ENCODE results near the gene TXNRD1.

TXNRD1 gene

GRCh38 chr12:104353012-104353981 lies 137.7 kb downstream of the TXNRD1 start:
- Histone ChIP-seq H3K9me3 (ENCODE audit: control insufficient read depth in 5 of 5, low read length in 5 of 5) (no peaks in the 10 kb centered on the region), H3K27me3 (ENCODE audit: control insufficient read depth in 5 of 5, insufficient read depth in 4 of 5, low read length in 5 of 5) (no peaks in the 10 kb centered on the region), H3K36me3 (ENCODE audit: control insufficient read depth in 5 of 5, insufficient read depth in 5 of 5, low read length in 5 of 5) (peaks cover 18 to 48% (median 23%) of the 10 kb centered on the region in 5 donors), H3K9ac (ENCODE audit: low read length in 5 of 5) (no peak overlapping the region), H3K27ac (ENCODE audit: low read depth, low read length) (no peak overlapping the region), H3K4me1 (ENCODE audit: control insufficient read depth in 5 of 5, insufficient read depth in 5 of 5, low read length in 5 of 5) (peaks cover 0 to 5% (median 0%) of the 10 kb centered on the region in 5 donors), H3K4me3 (ENCODE audit: low read depth in 1 of 5, low read length in 5 of 5) (no peak overlapping the region)

GRCh38 chr12:104354167-104354867 lies 138.7 kb downstream of the TXNRD1 start:
- Histone ChIP-seq H3K4me1 (ENCODE audit: control insufficient read depth in 5 of 5, insufficient read depth in 5 of 5, low read length in 5 of 5) (peaks cover 0 to 5% (median 0%) of the 10 kb centered on the region in 5 donors), H3K27ac (ENCODE audit: low read depth, low read length) (no peak overlapping the region), H3K36me3 (ENCODE audit: control insufficient read depth in 5 of 5, insufficient read depth in 5 of 5, low read length in 5 of 5) (peaks cover 11 to 37% (median 14%) of the 10 kb centered on the region in 5 donors), H3K9ac (ENCODE audit: low read length in 5 of 5) (no peak overlapping the region), H3K9me3 (ENCODE audit: control insufficient read depth in 5 of 5, low read length in 5 of 5) (no peaks in the 10 kb centered on the region), H3K4me3 (ENCODE audit: low read depth in 1 of 5, low read length in 5 of 5) (no peak overlapping the region), H3K27me3 (ENCODE audit: control insufficient read depth in 5 of 5, insufficient read depth in 4 of 5, low read length in 5 of 5) (no peaks in the 10 kb centered on the region)

GRCh38 chr12:104354868-104355570 lies 139.4 kb downstream of the TXNRD1 start:
- Histone ChIP-seq H3K27ac (ENCODE audit: low read depth, low read length) (no peak overlapping the region), H3K4me1 (ENCODE audit: control insufficient read depth in 5 of 5, insufficient read depth in 5 of 5, low read length in 5 of 5) (peaks cover 0 to 5% (median 0%) of the 10 kb centered on the region in 5 donors), H3K27me3 (ENCODE audit: control insufficient read depth in 5 of 5, insufficient read depth in 4 of 5, low read length in 5 of 5) (no peaks in the 10 kb centered on the region), H3K9ac (ENCODE audit: low read length in 5 of 5) (no peak overlapping the region), H3K4me3 (ENCODE audit: low read depth in 1 of 5, low read length in 5 of 5) (no peak overlapping the region), H3K36me3 (ENCODE audit: control insufficient read depth in 5 of 5, insufficient read depth in 5 of 5, low read length in 5 of 5) (peaks cover 8 to 31% (median 14%) of the 10 kb centered on the region in 5 donors), H3K9me3 (ENCODE audit: control insufficient read depth in 5 of 5, low read length in 5 of 5) (peaks cover 0 to 2% (median under 1%) of the 10 kb centered on the region in 5 donors)

- Histone ChIP-seq H3K4me1 (ENCODE audit: control insufficient read depth in 5 of 5, insufficient read depth in 5 of 5, low read length in 5 of 5) (peaks cover 0 to 5% (median 0%) of the 10 kb centered on the region in 5 donors), H3K27ac (ENCODE audit: low read depth, low read length) (no peak overlapping the region), H3K27me3 (ENCODE audit: control insufficient read depth in 5 of 5, insufficient read depth in 4 of 5, low read length in 5 of 5) (no peaks in the 10 kb centered on the region), H3K4me3 (ENCODE audit: low read depth in 1 of 5, low read length in 5 of 5) (no peak overlapping the region), H3K9ac (ENCODE audit: low read length in 5 of 5) (no peak overlapping the region), H3K36me3 (ENCODE audit: control insufficient read depth in 5 of 5, insufficient read depth in 5 of 5, low read length in 5 of 5) (peaks cover 3 to 25% (median 9%) of the 10 kb centered on the region in 5 donors), H3K9me3 (ENCODE audit: control insufficient read depth in 5 of 5, low read length in 5 of 5) (peaks cover 0 to 6% (median 4%) of the 10 kb centered on the region in 5 donors)
Measured at GRCh38 chr12:104355630-104356029, 140.1 kb downstream of the TXNRD1 start.

- no peak overlapping the region for H3K4me3 ChIP-seq (ENCODE audit: low read depth in 1 of 5, low read length in 5 of 5)
- no peak overlapping the region for H3K9ac ChIP-seq (ENCODE audit: low read length in 5 of 5)
- peaks cover 0 to 7% (median 4%) of the 10 kb centered on the region in 5 donors for H3K9me3 ChIP-seq (ENCODE audit: control insufficient read depth in 5 of 5, low read length in 5 of 5)
- H3K27me3 ChIP-seq (ENCODE audit: control insufficient read depth in 5 of 5, insufficient read depth in 4 of 5, low read length in 5 of 5), result no peaks in the 10 kb centered on the region
- peaks cover 0 to 17% (median 3%) of the 10 kb centered on the region in 5 donors for H3K36me3 ChIP-seq (ENCODE audit: control insufficient read depth in 5 of 5, insufficient read depth in 5 of 5, low read length in 5 of 5)
- H3K27ac ChIP-seq (ENCODE audit: low read depth, low read length), result no peak overlapping the region
- H3K4me1 ChIP-seq (ENCODE audit: control insufficient read depth in 5 of 5, insufficient read depth in 5 of 5, low read length in 5 of 5), result peaks cover 0 to 5% (median 0%) of the 10 kb centered on the region in 5 donors
Measured at GRCh38 chr12:104356231-104357115, 140.9 kb downstream of the TXNRD1 start.

GRCh38 chr12:104357421-104357952 lies 141.9 kb downstream of the TXNRD1 start:
- Histone ChIP-seq H3K27me3 (ENCODE audit: control insufficient read depth in 5 of 5, insufficient read depth in 4 of 5, low read length in 5 of 5) (no peaks in the 10 kb centered on the region), H3K4me1 (ENCODE audit: control insufficient read depth in 5 of 5, insufficient read depth in 5 of 5, low read length in 5 of 5) (peaks cover 0 to 5% (median 0%) of the 10 kb centered on the region in 5 donors), H3K9me3 (ENCODE audit: control insufficient read depth in 5 of 5, low read length in 5 of 5) (peaks cover 0 to 7% (median 4%) of the 10 kb centered on the region in 5 donors), H3K36me3 (ENCODE audit: control insufficient read depth in 5 of 5, insufficient read depth in 5 of 5, low read length in 5 of 5) (peaks cover 0 to 8% (median 3%) of the 10 kb centered on the region in 5 donors), H3K4me3 (ENCODE audit: low read depth in 1 of 5, low read length in 5 of 5) (no peak overlapping the region), H3K27ac (ENCODE audit: low read depth, low read length) (no peak overlapping the region), H3K9ac (ENCODE audit: low read length in 5 of 5) (no peak overlapping the region)

- no peak overlapping the region for H3K4me3 ChIP-seq (ENCODE audit: low read depth in 1 of 5, low read length in 5 of 5)
- peaks cover 0 to 8% (median 3%) of the 10 kb centered on the region in 5 donors for H3K36me3 ChIP-seq (ENCODE audit: control insufficient read depth in 5 of 5, insufficient read depth in 5 of 5, low read length in 5 of 5)
- peaks cover 0 to 7% (median 4%) of the 10 kb centered on the region in 5 donors for H3K9me3 ChIP-seq (ENCODE audit: control insufficient read depth in 5 of 5, low read length in 5 of 5)
- no peak overlapping the region for H3K9ac ChIP-seq (ENCODE audit: low read length in 5 of 5)
- no peaks in the 10 kb centered on the region for H3K27me3 ChIP-seq (ENCODE audit: control insufficient read depth in 5 of 5, insufficient read depth in 4 of 5, low read length in 5 of 5)
- H3K27ac ChIP-seq (ENCODE audit: low read depth, low read length), result no peak overlapping the region
- peaks cover 0 to 5% (median 0%) of the 10 kb centered on the region in 5 donors for H3K4me1 ChIP-seq (ENCODE audit: control insufficient read depth in 5 of 5, insufficient read depth in 5 of 5, low read length in 5 of 5)
Measured at GRCh38 chr12:104358353-104359003, 142.9 kb downstream of the TXNRD1 start.

GRCh38 chr12:104359216-104359615 lies 143.6 kb downstream of the TXNRD1 start:
- no peak overlapping the region for H3K27ac ChIP-seq (ENCODE audit: low read depth, low read length)
- H3K27me3 ChIP-seq (ENCODE audit: control insufficient read depth in 5 of 5, insufficient read depth in 4 of 5, low read length in 5 of 5), result no peaks in the 10 kb centered on the region
- peaks cover 0 to 8% (median 3%) of the 10 kb centered on the region in 5 donors for H3K36me3 ChIP-seq (ENCODE audit: control insufficient read depth in 5 of 5, insufficient read depth in 5 of 5, low read length in 5 of 5)
- H3K9ac ChIP-seq (ENCODE audit: low read length in 5 of 5), result no peak overlapping the region
- H3K9me3 ChIP-seq (ENCODE audit: control insufficient read depth in 5 of 5, low read length in 5 of 5), result peaks cover 0 to 7% (median 4%) of the 10 kb centered on the region in 5 donors
- no peak overlapping the region for H3K4me3 ChIP-seq (ENCODE audit: low read depth in 1 of 5, low read length in 5 of 5)
- H3K4me1 ChIP-seq (ENCODE audit: control insufficient read depth in 5 of 5, insufficient read depth in 5 of 5, low read length in 5 of 5), result peaks cover 0 to 5% (median 0%) of the 10 kb centered on the region in 5 donors

Data from subcutaneous abdominal adipose tissue (tissue), 5 donors.